Stimulated activated CD4-positive, alpha-beta T cell treated with anti-CD3 and anti-CD28 coated beads, Interleukin-12 subunit alpha, Interleukin-12 subunit beta, amount 100 ng/mL, for 4 hours (primary cell): ENCODE data around the gene DDX25.

Experiments
- DNase-seq: peaks from one replicate; pipeline ENCODE4 v3.0.0-alpha.2; 2020

Gene DDX25

DNA sequence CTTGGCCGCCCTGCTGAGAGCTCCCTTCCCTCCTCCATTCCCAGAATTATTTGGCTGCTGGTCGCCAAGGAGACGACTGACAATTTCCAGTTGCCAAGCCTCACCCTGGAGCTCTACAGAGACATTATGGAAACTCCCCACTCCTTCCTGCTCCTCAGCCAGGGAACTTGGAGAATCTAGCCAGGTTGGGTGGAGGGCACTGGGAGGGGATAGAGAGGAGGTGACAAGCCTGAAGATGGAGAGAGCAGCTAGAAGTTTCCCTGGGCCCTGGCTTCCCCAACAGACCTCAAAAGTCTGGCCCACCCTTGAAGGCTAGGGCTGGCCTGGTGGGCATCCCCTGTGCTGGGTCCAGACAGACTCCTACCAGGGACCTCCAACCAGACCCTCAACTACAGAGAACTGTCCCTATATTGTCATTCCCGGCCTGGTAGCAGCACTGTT, 34.8 kb downstream of the DDX25 start:
- no peak for DNase-seq

DNA sequence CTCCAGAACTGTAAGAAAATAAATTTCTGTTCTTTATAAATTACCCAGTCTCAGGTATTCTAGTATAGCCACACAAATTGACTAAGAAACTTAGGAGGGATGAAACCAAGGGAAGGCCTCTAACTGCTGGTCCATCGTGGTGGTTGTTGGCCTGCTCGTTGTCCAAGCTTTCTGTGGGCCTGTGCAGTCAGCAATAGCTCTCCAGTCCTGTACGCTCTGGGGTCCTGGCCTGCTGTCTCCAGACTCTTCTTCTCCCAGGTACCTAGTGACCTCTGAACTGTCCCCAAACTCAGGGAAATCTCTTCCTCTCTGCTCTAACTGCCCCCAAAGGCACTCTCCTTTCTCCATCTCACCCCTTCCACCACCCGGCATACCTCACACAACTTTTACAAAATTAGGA, 35.8 kb downstream of the DDX25 start:
- no peak for DNase-seq

DNA sequence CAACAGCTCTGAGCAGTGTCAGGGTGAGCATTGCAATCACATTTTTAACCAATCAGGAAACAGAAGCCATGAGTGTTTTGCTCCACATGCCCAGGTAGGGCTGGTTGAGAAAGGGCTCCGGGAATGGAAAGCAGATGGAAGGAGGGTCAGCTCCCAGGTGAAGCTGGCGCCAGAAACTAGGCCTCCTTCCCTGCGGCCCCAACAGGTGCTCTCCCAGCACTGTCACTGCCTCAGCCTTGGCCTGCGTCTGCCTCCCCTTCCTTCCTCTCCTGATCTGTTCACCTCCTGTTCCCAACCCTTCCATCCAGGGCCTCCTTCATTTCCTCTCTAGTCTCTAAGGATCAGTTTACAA, 36.9 kb downstream of the DDX25 start:
- no peak for DNase-seq

DNA sequence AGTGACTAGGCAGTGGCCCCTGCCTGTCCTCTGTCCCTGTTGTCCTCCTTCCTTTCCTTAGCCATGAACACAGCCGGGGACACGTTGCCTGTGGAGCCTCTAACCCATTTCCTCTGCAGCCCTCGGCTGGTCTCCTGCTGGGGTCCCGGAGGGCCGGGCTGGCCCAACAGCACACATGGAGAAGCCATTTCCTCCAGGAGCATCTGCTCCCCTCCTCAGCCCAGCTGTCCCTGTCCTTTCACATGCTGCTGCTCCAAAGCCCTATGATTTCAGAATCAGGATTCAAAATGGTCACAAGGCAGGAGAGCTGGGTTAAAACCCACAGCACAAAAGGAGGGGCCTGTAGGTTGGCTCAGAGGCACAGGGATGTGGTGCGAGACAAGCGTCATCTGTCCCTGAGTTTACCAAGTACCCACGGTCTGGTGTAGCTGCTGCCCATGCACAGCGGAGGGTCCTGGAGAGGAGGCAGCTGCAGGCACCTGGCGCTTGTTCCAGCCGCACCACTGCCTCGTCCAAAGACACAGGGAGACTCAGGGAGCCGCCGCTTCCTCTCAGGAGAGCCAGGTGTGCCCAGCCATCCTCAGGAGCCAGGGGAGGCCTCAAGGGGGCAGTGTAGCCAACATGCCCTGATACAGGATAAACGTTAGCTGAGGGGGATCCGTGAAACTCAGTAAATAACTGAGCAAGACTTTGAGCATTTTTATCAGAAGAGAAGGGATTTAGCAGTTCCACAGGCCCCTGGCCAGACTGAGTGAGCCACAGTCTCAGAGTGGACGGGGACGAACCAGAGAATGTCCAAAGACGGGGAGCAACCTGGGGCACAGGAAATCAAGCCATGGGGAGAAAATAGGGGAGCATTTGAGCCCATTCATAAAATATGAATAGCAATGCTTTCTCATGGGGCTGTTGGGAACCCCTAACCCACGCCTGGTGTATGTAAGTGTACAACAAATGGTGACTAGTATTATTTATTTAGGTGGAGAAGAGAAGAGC, 37.6 kb downstream of the DDX25 start:
- DNase-seq, result peak; percentile 40

DNA sequence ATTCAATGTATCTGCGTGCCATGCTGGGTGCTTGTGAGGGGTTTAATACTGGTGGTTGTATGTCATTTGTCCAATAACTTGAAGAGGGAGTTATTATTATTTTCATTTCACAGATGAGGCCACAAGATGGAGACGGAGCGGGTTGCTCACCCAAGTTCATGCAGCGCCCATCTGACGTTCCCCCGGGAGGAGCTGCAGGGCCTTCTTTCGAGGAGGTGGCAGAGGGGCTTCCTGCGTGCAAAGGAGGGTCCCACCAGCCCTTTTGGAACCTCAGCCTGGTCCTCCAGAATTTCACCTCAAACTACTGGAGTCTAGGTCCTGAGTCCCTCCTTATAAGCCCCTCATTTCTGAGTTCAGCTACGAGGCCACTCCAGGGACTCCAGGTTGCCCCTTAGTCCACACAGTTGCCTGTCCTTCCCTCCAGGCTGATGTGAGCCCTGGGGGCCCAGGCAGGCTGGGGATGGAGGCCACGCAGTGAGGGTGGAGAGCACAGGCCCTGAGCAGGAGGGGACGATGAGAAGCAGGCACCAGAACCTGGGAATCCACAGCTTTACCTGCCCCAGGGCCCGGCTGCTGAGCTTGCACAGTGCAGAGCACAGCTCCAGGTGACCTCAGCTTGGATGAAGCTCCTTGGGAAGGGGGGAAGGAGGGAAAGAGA, 38.6 kb downstream of the DDX25 start:
- DNase-seq, result no peak

DNA sequence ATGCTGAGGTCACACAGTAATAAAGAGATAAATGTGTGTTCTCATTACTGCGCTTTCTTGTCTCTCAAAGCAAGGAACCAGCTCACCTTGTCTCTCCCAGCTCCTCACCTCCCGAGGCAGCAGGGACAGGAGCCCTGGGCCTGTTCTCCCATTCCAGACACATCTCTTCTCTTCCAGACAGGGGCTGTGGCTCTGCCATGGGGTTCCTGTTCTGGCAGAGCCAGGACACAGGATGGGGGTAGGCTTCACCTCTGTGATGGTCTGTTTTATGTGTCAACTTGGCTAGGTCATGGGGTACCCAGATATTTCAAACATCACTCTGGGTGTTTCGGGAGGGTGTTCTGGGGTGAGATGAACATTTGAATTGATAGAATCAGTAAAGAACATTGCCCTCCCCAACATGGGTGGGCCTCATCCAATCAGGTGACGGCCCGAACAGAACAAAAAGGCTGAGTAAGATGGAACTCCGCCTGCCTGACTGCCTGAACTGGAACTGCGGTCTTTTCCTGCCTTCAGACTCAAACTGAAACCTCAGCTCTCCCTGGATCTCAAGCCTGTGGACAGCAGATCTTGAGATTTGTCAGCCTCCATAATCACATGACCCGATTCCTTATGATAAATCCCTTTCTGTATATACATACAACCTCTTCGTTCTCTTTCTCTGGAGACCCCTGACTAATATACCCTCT, 39.5 kb downstream of the DDX25 start:
- no peak for DNase-seq

DNA sequence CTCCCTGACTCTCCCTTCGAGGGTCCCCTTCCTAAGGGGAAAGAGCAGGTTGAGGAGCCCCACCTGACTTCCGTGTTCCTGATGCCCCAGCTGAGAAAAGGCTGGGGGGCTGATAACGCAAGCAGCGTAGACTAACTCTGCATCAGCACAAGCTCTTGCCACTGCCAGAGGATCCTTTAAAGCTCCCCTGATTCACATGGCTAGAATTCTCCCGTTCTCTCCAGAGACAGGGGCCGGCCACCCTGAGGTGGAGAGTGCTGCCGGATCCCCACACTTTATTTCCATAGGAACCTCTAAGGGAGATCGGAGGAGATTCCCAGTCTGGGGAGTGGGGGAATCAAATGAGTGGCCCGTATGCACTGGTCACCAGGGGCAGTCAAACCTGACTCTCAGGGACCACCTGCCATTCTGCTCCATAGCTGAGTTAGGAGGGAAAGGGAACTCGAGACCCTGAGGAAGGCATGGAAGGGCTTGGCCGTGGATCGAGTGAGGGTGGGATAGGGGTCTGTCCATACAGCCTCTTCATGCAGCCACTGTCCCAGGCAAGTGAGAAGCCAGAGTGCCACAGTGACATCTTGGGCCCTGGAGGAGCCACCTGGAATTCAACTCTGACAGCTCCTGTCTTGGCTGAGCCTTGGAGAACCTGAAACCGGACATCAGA, 40.2 kb downstream of the DDX25 start:
- DNase-seq, result no peak

DNA sequence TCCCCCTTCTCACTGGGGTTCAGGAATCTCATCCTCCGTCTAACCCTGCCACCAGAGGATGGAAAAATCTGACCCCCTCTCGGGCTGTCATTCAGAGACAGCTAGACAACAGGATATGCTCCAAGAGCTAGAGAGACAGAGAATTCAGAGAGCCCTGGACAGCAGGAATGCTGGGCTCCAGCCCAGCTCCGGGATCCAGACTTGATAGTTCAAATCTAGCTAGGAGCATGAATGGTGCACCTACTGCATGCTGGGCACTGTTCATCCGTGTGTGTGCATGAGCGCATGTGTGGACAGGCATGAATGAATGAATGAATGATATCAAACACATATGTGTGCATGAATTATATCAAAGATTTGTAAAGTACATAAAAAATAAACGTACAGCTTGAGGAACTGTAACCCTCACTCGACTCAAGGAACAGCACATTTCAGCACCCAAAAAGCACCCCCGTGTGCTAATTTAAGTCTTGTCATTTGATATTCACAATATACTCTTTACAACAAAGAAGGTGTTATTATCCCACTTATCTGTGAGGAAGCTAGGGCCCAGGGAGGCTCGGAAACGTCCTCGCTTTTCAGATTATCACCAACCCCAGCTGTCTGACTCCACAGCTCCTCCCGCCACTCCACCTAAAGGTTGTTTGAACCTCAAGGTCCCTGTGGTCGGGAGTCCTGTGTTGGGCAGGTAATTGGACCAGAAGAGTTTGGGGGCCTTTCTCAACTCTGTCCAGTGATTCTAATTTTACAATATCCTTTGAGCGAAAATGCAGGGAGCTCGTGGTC, 40.9 kb downstream of the DDX25 start:
- DNase-seq, result no peak

DNA sequence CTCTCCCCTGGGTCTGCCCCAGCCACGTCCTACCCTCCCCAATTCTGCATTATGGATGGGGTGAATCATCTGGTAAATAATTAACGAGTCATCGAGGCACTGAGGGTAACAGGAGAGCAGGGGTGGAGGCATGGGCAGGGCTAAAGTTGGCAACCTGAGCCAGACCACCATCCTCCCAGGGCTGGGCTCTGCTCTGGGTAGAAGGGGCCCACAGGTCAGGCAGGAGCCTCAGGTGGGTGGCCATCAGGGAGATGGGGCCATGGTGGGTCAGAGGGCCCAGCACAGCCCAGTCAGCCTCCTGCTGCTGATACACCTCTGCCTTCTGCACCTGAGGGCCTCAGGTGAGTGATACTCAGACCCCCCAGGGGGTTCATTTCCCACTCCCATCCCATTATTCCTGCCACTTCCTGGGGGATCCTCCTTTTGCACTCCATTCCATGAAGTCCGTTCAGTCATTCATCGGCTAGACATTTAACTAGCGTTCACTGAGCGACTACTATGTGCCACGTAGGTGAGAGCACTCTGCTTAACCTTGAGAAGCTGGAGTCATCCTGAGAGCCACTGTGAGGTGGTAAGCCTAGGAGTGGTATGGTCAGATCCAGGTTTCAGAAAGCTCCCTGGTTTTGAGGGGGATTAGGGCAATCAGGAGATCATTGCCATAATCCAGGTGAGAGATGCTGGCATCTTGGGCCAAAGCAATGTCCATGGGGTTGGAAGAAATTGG, 41.7 kb downstream of the DDX25 start, which contains the start of gene VSIG10L2:
Gene VSIG10L2, plus strand, starts transcription at position 248 of the 724 bp plus-strand sequence. Its CDS starts 12 bp downstream, at position 260.
- DNase-seq, result no peak

DNA sequence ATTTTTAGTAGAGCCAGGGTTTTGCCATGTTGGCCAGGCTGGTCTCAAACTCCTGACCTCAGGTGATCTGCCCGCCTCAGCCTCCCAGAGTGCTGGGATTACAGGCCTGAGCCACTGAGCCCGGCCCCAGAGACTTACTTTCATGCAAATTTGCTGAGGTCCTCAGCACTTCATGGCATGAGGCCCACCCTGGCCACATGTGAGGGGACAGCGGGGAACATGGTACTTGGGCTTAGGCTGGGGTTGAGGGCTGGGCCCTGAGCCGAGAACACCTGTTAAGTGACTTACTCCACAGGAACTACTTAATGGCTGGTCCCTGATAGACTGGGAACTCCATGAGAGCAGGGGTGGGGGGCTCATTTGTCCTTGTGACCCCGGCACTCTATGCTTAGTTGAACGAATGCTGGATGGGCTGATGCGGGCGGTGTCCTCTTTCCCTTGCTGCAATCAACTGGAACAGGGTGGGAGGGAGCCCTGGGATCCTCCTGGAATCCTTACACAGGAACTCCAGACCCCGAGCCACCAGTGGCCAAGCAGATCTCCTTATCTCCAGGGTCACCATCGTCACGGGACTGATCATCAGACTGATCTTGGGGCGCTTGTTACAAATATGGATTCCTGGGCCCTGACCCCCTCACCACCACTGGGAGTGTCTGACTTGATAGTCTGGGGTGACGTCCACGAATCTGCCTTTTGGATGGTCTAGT, 42.6 kb downstream of the DDX25 start:
- no peak for DNase-seq

DNA sequence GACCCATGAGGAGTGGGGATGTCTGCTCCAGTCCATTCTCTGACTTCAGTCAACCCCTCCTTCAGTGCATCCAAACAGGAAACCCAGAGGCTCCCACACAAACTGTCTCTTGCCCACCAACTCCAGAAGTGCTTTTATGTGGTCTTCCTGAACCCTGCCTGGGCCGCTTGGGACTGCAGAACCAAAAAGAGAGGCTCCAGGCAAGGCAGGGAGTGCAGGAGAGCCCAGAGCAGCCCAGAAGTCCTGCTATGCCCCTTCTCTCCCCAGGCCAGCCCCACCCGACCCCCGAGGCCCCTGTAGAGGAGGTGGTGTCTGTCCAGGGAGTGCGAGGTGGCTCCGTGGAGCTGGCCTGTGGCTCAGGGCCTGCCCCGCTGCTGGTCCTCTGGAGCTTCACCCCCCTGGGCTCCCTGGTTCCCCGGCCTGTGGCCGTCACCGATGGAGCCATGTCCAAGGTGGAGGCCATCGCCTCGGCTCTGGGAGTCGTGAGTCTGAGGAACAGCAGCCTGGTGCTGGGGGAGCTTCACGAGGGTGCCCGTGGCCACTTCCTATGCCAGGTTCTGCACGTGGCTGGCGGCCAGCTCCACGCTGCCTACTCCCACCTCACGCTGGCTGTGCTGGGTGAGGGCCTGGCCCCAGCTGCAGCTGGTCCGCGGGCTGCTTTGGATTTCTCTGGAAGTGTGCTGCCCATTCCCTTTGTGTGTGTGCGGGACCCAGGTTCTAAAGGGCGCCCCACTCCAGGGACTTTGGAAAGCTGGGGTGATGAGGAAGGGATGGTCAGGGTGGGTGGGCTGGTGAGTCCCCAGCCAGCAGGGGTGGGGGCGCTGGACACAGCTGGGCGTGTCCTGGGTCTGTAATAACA, 43.3 kb downstream of the DDX25 start:
- no peak for DNase-seq

DNA sequence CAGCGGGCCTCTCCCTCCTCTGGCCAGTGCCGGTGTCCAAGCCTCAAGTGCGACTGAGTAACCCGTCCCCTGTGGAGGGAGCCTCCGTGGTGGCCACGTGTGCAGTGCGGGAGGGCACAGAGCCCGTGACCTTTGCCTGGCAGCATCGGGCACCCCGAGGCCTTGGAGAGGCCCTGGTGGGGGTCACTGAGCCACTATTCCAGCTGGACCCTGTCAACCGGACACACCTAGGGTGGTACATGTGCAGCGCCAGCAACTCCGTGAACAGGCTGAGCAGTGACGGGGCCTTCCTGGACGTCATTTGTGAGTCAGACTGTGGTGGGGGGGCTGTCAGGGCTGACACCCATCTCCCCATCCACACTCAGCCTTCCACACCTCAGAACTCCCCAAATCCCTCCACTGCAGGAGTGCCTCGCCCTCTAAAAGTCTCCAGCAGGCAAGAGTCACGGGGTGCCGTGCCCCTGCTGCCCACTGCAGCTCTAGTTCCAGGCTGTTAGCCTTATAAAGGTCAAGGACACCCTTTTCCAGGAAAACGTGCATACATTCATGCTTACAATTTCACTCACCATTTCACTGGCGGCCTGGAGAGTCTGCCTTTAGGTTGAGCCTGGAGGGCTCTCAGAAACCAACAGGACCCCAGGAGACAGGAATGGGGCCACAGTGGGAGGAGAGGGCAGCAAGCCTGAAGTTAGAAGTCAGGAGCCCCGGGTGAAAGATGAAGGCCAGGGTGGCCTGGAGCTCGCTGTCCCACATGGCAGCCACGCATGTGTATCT, 44.2 kb downstream of the DDX25 start:
- DNase-seq, result no peak

DNA sequence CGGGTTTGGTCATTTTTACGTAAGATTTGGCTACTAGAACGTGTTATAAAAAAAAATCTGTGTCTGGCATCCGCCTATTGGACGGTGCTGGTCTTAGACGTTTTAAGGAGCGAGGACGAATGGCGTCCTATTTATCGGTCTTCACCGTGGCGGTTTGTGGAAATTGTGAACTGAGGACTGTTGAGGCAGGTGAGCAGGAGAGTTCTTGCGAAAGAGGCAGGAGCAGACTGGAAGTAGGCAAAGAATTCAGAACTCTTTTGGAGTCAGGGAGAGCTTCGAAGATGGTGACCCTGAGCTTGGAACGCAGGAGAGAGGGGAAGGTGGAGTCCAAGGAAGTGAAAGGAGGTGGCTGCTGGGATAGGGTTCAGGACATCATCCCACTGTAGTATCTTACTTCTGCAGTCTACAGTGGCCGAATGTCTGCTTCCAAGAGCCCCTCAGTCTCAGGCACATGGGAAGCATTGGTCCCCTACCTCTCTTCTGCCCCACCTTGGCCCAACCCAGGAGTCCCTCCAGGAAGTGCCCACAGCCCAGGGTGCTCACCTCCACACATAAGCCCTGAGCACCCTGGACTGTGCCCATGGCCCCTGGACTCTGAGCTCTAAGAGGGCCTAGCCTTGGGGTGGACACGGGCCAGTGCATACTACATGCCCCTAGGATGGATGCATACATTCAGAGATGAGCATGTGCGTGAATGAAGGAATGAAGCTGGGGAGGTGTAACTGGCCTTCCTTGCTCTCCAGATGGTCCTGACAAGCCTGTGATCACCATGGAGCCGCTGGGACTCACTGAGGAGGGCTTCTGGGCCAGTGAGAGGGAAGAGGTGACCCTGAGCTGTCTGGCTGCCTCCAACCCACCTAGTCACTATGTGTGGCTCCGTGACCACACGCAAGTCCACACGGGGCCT, 45.2 kb downstream of the DDX25 start:
- no peak for DNase-seq

DNA sequence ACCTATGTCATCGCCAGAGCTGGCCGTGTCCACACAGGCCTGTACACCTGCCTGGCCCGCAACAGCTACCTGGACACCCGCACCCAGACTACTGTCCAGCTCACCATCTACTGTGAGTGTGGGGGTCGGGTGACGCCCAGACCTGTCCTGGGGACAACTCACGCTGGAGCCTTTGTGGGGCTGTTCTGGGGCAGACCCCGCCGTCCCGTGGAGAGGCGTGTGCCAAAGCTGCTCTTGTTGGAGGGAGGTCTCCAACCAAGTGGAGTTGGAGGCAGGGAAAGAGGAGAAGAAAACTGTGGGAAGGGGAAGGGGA, 45.8 kb downstream of the DDX25 start:
- DNase-seq, result no peak

DNA sequence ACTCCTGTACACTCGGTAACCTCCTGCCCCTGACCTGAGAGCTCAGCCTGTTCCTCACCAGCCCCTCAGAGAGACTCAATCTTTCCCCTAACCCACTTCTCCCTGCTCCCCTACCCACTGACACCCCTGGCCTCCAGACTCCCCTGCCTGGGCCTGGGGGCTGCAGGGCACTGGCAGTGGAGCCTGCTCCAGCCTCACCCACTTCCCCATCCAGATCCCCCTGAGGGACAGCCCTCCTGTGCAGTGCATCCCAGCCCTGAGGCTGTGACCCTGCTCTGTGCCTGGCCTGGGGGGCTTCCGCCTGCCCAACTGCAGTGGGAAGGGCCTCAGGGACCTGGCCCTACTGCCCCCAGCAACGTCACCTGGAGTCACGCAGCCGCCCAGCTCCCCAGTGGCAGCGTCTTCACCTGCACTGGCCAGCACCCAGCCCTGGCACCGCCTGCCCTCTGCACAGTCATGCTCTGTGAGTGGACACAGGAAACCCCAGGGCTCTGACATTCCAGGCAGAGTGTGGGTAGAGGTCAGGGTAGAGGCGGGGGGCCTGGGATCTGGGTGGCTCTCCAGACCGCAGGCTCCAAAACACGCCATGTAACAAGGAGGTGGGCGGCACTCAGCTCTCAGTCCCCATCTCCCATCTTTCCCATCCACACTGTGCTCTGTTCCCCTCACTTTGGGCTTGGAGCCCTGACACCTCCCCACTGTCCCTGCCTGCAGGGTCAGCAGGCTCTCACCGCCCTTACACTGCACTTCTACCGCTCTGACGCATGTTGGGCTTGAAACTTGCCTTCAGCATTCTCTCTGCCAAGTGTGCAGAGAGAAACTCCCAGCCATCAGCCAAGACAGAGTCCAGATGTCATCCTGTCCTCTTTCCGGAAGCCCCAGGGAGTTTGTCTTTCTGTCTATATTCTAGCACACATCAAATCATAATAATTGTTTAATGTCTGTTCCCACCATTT, 46.7 kb downstream of the DDX25 start:
- no peak for DNase-seq

DNA sequence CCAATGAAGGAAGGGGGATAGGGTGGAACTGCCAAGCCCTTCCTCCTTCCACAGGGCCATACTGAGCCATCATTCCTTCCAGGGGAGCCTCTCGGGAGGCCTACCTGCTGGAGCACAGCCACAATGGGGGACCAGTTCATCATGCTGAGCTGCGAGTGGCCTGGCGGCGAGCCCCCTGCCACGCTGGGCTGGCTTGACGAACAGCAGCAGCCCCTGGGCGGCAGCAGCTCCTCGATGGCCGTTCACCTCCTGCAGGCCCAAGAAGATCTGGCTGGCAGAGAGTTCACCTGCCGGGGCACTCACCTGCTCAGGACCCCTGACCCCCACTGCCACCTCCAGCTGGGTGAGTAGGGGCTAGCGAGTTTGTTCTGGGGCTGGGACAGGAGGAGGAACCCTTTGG, 47.4 kb downstream of the DDX25 start:
- DNase-seq, result no peak

DNA sequence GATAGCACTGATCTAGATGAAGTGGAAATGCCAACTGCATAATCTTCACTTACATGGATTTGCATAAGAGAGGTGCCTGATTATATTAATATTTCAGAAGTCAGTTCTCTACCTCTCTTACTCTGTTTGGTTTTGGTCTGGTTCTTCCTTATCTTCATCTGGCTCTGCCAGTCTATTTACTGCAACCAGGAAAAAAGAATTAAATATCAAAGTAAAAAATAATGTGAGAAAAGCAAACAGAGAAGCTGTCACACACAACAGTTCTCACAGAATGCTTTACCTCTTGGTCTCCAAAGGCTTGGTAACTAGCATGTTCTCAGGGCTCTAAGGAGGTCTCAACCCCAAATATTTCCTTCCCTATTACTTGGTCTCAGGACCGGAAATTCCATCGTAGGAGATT, 48.3 kb downstream of the DDX25 start:
- no peak for DNase-seq
